HK-2 (cell line): ENCODE measurements around the gene ID2.

ENCODE experiments used
- DNase-seq: peaks from one replicate; pipeline ENCODE4 v3.0.0-alpha.2; 2018; ENCODE audit not compliant: unreplicated experiment

Gene ID2

DNA sequence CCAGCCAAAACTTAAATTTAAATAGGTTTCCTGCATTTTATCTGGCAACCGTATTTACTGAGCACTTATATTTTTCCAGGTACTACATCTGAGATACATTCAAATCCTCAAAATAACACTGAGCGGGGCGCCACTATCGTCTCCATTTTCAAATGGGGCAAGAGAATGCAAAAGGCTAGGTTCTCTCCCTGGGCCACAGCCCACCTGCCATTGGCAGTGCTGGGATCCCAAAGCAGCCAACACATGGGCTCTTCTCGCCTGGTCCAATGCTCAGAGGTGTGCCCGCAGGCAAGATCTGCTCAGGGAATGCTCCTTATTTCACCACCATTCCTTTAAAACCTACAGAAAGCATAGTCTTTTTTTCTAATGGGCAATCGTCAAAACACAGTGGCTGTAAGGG, 11.3 kb upstream of the ID2 start:
- no peak for DNase-seq

DNA sequence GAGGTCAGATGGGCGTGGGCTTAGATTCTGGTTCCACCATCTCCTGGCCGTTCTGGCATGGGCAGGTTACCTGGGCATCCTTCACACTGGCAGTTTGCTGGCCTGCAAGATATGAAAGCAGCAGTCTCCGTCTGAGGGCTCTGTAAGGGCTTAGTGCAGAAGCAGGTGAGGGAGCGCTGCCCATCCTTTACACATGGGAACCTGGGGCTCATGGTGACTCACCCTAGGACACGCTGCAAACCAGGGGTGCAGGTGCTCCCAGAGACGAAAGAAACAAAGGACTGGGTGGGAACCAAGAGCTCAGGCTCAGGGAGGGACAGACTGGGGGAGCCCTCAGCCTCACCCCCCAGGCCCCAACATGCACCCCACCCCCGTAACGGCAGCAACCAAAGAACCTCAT, 10.7 kb upstream of the ID2 start:
- no peak for DNase-seq

DNA sequence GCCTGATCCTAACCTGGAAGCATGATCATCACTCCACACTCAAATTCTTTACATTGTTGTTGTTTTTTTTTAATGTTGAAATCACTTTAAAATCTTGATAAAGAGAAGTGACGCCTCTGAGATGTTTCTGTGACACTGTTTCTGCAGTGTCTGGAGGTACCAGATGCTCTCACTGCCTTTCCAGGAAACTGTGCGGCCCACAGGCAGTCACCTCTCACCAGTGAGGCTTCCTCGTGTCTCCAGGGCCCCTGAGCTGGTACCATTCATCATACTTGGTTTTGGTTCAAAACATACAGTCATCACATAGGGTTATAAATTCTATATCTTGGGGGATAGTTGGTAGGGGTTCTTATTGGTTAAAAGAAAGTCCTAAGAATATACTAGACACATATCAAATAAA, 10.1 kb upstream of the ID2 start:
- no peak for DNase-seq

DNA sequence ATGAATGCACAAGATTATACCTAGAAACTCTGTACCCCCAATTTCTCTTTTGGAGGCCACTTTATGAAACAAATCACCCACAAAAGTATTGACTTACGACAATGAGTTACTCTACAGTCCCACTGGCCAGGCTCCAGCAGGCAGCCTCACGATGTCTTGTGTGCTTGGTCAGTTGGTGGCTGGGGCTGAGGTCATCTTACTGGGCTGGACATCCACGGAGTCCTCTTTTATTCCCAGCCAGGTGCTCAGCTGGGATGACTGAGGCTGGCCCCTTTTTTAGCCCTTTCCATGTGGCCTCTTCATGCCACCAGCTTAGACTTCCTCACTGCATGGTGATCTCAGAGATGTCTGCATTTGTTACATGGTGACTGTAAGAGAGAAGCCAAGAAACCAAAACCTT, 8.9 kb upstream of the ID2 start:
- DNase-seq: no peak

DNA sequence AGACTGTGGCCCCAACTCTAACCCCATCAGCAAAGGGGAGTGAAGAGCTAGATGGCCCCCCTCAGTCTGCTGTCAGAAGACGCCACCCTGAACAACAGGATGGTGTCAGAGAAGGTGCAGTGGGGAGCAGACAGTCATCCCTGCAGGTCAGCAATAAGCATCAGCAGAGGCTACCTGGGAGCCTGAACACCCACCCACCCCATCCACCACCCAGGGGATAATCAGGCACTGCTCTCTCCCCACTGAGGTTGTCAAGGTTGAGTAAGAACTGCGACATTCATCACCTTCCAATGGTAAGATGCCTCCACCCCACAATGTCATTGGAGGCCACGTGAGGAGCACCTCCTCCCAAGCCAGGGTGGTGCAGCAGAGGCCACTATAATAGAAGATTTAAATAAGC, 8.5 kb upstream of the ID2 start:
- no peak for DNase-seq

DNA sequence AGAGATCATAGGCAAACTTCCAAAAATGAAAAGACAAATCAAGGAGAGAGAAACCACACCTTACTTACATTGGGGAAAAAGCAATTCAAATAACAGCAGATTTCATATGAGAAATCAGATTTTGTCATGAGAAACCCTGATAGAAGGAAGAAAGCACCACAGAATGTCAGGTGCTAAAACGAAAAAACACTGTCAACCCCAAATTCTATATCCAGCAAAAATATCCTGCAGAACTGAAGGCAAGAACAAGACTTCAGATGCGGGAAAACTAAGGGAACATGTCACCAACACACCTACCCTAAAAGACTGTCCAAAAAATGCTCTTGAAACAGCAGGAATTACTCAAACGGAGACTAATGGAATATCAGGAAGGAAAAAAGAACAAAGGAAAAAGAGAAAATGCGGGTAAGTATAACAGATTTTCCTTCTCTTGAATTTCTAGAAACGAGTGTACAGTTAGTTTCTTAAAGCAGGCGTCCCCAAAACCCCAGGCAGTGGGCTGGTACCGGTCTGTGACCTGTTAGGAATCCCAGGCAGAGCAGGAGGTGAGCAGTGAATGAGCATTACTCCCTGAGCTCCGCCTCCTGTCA, 7.3 kb upstream of the ID2 start:
- no peak for DNase-seq

DNA sequence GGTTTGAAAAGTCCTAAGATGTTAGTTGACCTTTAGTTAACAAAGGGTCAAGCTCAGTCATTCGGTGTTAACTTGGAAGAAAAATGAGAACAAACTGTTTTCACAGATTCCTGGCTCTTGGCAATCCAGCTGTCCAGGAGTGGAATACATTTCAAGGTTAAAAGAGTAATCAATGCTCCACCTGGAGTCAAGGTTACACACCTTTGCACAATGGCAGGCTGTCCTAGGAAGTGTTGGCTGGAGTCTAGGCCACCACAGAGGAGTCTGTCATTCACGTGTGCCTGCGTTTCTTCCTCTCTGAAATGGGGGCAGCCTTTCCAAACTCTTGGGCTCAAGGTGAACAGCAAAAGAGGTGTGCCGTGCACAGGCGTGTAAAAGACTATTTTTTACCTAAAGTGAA, 6.3 kb upstream of the ID2 start:
- DNase-seq: no peak

DNA sequence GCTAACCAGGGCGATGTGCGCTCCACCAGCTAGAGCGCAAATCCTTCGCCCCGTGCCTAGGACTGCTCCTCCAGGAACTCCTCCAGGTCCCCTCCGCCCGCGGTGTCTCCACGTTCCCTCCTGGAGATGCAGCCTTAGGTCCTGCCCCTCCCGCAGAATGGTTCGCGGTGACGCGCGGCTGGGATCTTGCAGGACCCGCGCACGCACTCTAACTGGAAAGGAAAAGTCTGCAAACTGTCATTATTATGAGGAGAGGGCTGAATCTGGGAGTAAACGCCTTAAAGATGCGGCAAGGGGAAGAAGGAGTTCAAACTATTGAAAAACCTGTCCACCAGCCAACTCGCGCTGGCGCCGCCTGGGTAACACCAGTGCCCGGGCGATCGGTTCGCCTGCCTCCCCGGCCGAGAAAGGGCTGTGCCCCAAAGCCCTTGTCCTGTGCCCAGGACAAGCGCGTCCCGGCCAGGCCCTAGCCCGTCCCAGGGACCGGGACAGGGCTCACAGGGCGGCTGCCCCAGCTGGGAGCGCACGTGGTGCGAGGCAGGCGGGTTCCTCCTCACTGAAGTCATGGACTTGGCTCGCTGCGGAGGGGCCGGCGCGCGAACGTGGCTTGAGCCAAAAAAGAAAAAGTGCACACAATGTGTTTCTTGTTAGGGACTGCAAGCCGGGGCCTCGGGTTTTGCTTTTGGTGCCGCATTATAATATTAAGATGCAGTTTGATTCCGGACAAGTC, 5.5 kb upstream of the ID2 start:
- peak; percentile 46 for DNase-seq

DNA sequence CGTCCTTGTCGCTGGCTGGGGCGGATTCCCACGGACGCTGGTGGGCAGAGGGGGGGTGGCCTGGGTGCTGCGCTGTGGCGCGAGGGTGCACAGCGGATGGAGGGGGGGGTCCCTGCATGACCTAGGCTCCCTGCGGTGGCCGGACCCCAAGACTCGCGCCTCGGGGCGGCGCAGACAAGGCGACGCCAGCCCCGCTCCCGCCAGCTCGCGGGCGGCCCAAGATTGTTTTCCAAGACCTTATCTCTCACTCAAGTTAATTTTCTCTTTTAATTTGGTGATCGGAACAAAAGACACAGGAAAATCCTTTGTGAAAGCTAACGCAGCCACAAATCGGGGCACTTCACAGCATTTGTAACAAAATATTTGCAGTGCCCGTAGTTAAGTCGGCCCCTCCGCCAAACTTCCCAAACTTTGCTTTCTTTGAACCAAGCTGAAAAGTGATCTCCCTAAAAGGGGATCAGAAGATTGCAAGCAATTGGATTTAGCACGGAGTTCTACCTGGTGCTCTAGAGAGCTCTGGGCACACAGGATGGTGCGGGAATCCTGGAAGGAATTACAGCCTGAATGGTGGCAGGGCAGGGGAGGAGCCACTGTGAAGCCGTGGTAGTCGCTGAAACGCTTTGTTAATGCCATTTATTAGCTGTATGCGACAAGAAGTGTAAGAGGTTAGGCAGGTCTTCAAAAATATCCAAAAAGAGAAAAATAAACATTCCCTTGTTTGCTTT, 4.8 kb upstream of the ID2 start:
- DNase-seq: peak; percentile 28

DNA sequence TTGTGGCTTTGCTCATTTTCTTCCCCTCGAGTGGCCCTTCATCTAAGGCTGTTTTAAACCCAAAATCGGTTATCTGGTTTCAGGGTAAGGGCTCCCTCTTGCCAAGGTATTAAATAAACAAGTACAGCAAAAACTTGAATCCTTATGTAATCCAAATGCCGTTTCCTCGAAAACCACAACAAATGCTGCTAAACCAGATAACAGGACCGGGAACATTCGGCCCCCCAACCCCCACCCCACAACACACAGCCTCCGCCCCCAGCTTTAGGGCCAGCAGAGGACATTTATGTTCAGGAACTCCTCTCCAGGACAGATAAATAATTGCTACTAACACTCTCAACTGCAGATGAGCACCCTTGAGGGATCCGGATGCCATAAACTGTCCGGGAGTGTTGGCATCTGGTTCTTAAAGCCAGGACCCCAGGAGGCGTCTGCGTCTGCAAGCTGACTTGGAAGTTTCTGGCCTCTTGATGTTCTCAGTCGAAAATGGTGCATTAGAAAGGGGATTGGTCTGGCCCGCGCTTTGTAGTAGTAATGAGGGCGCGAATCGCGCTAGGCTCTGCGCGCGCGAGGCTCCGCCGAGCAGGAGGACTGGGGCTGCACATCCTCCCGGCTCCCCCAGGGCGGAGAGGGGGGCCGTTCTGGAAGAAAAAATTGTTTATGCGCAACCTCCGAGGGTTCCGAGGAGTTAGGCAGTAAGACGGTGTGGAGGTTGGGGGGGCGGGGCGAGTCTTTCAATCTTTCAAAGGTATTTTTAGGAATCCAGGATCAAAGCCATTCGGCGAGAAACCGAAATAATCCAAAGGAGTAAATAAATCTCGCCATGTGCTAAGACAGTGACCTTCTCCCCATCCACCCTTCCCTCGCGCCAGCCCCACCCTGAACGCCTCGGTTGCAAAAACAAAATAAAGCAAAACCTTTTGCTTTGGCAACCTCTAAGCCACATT, 3.9 kb upstream of the ID2 start:
- peak; percentile 67 for DNase-seq

DNA sequence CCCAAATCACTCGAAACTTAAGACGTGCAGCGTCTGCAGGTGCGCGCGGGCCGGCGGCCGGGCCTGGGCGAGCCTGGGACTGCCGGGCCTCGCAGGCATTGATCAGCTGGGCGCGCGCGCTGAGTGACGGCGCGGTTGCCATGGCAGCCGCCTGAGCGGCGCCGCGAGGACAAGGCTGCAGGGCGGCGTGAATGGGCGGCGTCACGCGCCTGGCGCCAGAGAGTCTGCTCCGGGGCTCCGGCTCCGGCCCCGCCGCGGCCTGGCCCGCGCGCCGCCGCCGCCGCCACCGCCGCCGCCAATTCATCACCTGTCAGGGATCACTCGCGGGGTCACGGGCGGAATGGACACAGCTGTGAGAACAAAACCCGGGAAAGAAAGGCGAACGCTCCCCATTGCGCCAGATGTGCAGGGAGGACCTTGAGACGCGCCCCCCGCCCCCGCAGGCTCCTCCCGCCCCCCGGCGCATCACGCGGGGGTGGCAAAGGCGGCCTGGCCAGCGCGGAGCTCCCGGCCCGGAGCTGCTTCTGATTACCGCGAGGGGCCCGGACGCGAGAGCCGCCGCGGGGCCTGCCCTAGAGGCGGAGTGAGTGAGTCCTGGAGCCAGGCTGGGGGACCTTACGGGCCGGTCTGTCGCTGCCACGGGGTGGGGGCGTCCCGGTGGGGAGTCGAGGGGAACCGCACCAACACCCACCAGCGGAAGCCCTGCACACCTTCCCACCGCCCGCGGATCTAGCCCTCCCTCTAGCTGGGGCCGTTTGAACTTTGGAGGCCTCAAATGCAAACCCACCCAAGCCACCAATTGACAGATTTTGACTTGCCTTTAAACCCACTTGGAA, 2.9 kb upstream of the ID2 start:
- peak; percentile 93 for DNase-seq

DNA sequence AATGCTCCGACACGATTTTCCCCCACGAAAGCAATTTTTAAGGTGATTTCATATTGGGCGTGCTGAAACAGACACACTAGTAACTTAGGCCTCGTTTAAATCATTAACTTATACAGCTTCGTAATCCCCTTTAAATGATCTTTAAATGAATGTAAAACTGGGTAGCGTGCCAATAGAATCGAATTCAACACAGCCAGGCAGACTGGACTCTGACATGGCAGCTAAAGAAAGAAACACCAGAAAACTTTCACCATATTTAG, 2.4 kb upstream of the ID2 start:
- DNase-seq: no peak

DNA sequence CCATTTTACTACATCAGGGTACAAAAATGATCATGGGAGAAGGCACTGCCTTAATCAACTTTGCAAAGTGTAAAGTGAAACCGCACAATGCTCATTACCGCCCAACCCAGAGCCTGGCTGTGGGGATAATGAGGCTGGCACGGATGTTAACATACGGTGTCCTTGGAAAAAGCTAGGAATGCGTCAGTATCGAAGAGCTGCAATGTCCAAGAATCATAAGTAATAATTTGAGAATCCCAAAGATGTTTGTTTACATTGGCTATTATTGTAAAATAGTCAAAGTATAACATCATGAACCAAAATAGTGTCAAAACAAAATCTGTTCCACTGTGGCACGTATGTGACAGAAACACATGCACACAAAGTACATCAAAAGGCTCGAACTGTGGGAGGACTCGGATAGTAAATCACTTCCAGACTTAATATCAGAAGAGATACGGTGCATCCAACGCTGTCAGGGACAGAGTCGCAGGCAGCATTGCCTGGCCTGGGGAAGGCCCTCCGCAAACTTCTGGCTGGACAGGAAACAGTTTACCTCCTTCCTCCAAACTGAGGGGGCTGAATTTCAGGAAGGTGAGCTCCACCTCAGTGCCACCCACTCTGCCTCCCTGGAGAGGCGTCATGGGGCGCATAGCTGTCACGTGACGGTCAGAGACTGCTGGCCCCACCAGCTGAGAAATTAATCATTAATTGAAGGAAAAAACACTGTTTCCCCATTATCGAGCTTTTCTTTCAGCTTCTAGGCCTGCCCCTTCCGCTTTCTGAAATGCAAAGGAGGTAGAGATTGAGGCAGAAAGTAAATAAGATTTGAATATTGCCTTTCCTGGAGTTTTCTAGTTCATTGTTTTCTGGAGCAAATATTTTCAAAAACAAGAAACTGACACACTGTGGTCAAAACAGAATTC, 1.8 kb upstream of the ID2 start:
- peak; percentile 79 for DNase-seq

DNA sequence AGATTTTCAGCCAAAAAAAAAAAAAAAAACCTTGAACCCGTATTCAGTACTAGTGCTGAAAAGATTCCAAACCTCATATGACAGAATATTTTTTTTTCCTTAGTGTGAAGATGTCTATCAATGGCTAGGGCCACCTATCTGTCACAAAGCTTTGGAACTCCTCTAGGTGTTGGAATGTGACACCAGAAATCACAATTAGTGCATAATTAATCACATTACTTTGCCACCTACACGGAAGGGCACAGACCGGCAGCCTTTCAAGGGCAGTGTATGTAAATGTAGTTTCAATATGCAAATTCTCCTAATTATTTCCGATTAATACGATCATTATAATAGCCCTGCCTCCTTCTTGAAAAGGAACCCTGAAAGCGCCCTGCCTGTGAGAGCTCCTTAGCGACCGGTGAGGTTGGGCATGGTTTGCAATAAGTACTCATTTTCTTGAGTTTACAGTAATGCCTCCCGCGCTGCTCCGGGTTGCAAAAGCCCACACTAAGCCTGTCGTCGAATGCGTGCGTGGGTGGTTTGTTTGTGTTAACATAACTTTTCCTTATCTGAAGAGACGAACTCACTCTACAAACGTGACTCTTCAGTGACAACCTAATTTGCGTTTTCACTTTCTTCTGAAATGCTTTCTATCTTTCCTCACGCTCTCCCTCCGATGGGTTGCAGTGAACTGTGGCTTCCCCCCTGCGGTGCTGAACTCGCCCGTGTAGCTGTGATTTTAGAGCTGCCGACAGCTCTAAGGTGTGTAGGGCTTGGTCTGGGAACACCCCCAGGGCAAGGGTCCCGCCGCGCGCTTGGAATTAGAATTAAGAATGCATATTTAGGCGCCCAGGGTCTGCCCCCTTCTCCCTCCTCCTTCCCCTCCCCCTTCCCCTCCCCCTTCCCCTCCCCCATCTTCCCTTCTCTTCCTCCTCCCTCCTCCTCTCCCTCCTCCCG, 765 bp upstream of the ID2 start:
- DNase-seq: peak; percentile 51

DNA sequence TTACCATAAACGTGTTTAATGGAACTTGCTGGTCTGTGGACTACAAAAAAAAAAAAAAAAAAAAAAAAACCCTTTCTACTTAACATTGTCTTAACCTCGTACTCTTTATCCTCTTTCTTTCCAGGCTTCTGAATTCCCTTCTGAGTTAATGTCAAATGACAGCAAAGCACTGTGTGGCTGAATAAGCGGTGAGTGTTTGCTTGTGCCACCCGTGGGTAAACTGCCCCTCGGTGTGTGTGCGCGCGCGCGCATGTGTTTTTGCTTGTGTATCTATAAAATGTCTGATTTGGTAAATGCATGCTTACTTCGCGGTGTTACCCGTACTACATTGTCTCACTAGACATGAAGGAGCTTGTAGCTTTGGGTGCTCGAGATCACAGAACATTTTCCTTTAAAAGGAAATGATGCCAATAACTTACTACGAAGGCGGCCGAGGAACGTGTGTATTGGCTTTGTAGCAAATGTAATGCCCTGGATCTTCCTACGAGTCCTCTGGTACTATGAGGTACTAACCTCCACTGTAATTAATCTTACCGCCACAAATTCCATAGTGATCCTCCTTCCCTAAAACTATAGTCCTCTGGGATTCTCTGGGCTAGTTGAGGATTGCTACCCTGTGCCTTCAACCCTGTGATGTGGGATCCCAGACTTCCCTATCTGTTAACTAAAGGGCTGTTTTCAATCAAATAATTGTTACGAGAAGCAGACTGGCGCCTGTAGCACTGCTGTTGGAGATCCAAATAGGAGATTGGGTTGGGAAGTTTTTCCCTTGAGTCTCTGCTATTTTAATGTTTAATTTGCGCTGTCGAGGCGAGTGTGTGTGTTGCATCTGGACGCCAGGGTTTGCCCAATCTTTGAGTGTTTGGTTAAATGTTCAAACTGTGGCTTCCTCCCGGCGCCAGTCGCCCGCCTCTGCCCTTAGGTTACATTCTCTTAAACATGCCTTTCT, 1.1 kb downstream of the ID2 start:
- DNase-seq: peak; percentile 41

DNA sequence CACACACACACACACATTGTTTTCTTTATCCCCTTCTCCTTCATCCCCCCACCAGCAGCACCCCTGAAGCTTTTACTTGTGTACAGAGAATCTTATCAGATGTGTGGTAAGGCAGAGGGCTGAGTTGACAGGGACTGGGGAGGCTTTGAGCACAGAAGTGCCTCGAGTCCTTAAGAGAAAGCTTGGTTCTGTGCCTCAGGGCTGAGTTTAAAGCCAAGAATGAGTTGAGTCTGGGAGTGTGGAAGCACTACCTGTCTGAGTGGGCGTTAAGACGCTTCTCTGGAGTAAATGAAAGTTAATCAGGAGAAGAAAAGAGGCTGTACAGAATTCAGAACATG, 2.7 kb downstream of the ID2 start:
- no peak for DNase-seq

DNA sequence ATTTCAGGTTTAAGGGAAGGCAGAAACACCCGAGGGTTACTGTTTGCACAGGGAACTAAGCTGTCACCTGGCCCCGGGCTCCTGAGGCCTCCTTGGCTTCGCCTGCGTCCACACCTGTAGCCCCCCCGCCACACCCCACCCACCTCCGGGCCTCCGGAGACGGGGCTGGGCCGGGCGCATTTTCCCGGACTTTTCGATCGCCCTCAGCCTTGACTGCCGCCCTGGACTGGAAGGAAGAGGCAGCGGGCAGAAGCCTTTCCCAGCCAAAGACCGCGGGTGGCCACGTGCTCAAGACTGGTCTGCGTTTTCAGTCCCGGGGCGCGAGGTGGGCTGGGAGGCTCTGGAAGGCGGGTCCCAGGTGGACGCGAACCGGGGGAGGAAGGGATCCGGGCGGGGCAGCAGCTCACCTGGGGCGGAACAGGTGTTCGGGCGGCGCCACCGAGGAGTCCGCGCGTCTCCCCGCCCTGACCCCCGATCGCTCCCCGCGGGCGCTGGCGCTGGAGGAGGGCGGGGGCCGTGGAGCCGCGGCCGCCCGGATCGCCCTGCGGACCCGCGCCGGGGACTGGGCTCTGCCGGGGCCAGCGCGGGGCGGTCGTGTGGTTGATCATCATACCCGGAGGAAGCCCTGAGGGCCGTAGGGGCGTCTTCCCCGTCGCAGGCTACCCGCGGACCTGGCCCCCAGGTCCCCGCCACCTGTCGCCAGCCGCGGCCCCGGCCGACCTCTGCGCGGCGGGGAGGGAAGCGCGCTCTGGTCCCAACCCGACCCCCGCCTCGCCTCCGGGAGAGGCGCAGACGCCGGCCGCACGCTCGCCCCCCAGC, 3.2 kb downstream of the ID2 start:
- DNase-seq: peak; percentile 66
